Measurements from ENCODE around the gene MPHOSPH8.
"Not testable (repeated sequence)": the region's sequence is repeated elsewhere in the genome, so short reads cannot be mapped to it uniquely, and the experiment has no call there.

DNA sequence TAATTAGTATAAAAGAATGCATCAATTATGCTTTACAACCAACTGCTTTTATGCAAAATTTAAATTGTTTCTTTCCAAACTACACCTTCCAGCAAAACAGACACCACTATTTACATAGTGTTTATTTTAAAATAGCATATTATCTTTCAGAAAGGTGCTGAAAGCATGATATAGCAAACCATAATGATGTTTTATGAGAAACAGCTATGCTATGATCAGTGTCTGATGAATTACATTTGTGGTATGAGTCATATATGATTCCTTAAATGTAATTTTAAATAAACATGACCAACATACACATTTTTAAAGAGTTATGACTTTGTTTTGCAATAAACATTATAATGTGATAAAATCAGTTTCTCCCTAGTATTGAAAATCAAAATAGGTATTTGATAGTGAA lies 68.2 kb downstream of the MPHOSPH8 start:
- not testable (repeated sequence) for TF ChIP-seq POLR2A, CHD1, RFX5 (IDR thresholded peaks at IDR 0.05; ENCODE audit: low read depth, low read length)
- TF ChIP-seq, protein P1, sequence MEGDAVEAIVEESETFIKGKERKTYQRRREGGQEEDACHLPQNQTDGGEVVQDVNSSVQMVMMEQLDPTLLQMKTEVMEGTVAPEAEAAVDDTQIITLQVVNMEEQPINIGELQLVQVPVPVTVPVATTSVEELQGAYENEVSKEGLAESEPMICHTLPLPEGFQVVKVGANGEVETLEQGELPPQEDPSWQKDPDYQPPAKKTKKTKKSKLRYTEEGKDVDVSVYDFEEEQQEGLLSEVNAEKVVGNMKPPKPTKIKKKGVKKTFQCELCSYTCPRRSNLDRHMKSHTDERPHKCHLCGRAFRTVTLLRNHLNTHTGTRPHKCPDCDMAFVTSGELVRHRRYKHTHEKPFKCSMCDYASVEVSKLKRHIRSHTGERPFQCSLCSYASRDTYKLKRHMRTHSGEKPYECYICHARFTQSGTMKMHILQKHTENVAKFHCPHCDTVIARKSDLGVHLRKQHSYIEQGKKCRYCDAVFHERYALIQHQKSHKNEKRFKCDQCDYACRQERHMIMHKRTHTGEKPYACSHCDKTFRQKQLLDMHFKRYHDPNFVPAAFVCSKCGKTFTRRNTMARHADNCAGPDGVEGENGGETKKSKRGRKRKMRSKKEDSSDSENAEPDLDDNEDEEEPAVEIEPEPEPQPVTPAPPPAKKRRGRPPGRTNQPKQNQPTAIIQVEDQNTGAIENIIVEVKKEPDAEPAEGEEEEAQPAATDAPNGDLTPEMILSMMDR (conservative IDR thresholded peaks at IDR 0.05; ENCODE audit: low read depth, low read length) = not testable (repeated sequence)
